GM21515 (cell line): ENCODE data around the gene GBP1.
"Not testable (repeated sequence)": the region's sequence is repeated elsewhere in the genome, so short reads cannot be mapped to it uniquely, and the experiment has no call there.

Experiments used
- ATAC-seq: cut with Tn5 transposase; IDR thresholded peaks from one replicate; pipeline ENCODE4 v1.9.1; 2021; ENCODE audit not compliant: unreplicated experiment

GBP1 gene

GRCh38 chr1:89065079-89065868 lies at the start of gene GBP1:
TSS of gene GBP1 (minus strand) at chr1:89065208. CDS start at chr1:89063234, 1,974 bp downstream.
- peak; percentile 70 for ATAC-seq

GRCh38 chr1:89114662-89115061 lies 49.7 kb upstream of the GBP1 start:
- ATAC-seq: no peak

GRCh38 chr1:89112871-89113613 lies 48.0 kb upstream of the GBP1 start:
- no peak for ATAC-seq

- no peak for ATAC-seq
Measured at GRCh38 chr1:89104687-89105086, 39.7 kb upstream of the GBP1 start.

- no peak for ATAC-seq
Measured at GRCh38 chr1:89104147-89104546, 39.1 kb upstream of the GBP1 start.

- no peak for ATAC-seq
Measured at GRCh38 chr1:89102021-89102420, 37.0 kb upstream of the GBP1 start.

GRCh38 chr1:89100412-89100811 lies 35.4 kb upstream of the GBP1 start:
- ATAC-seq: no peak

- ATAC-seq: no peak
Measured at GRCh38 chr1:89098857-89099256, 33.8 kb upstream of the GBP1 start.

- ATAC-seq: no peak
Measured at GRCh38 chr1:89095737-89096136, 30.7 kb upstream of the GBP1 start.

GRCh38 chr1:89089962-89090361 lies 25.0 kb upstream of the GBP1 start:
- no peak for ATAC-seq

GRCh38 chr1:89088572-89088971 lies 23.6 kb upstream of the GBP1 start:
- ATAC-seq: no peak

- ATAC-seq: no peak
Measured at GRCh38 chr1:89087241-89087640, 22.2 kb upstream of the GBP1 start.

- ATAC-seq: no peak
Measured at GRCh38 chr1:89085781-89086180, 20.8 kb upstream of the GBP1 start.

GRCh38 chr1:89081005-89081404 lies 16.0 kb upstream of the GBP1 start:
- no peak for ATAC-seq

- not testable (repeated sequence) for ATAC-seq
Measured at GRCh38 chr1:89080068-89080467, 15.1 kb upstream of the GBP1 start.

GRCh38 chr1:89072466-89073065 lies 7.6 kb upstream of the GBP1 start:
- not testable (repeated sequence) for ATAC-seq

- ATAC-seq: no peak
Measured at GRCh38 chr1:89070509-89070908, 5.5 kb upstream of the GBP1 start.

- no peak for ATAC-seq
Measured at GRCh38 chr1:89069951-89070350, 4.9 kb upstream of the GBP1 start.

GRCh38 chr1:89068291-89068690 lies 3.3 kb upstream of the GBP1 start:
- ATAC-seq: no peak

- ATAC-seq: peak; percentile 44
Measured at GRCh38 chr1:89064632-89065031, 376 bp downstream of the GBP1 start.

GRCh38 chr1:89063094-89063493 lies 1.9 kb downstream of the GBP1 start:
- ATAC-seq: no peak

- ATAC-seq: no peak
Measured at GRCh38 chr1:89060091-89060490, 4.9 kb downstream of the GBP1 start.
